Measurements from ENCODE around the gene RAET1L. TPM values are rescaled to one million over a fixed set of nuclear protein-coding genes. Genes with fewer than 3 reads are reported as not detected.

Gene RAET1L
- total RNA-seq, 1 donor from 2014 or later, result not detected

DNA sequence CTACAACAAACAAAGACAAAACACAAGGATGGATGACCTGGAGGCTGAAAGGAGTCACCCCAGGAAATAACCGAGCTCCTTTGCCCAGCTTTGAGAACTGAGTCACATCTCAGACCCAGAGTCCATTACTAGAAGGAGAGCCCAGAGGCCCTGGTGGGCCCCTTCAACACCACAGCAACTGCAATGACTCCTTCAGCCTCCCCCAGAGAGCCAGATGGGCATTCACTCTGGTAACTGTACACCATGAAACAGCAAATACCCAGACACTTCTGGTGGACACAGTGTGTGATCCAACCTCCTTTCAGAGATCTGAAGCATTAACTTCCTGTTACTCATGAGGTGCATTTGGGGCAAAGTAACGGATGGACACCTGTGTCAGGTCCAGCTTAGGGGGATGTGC, 22.6 kb downstream of the RAET1L start:
- no peak overlapping the region for H3K4me3 ChIP-seq
- TF ChIP-seq, protein P1, sequence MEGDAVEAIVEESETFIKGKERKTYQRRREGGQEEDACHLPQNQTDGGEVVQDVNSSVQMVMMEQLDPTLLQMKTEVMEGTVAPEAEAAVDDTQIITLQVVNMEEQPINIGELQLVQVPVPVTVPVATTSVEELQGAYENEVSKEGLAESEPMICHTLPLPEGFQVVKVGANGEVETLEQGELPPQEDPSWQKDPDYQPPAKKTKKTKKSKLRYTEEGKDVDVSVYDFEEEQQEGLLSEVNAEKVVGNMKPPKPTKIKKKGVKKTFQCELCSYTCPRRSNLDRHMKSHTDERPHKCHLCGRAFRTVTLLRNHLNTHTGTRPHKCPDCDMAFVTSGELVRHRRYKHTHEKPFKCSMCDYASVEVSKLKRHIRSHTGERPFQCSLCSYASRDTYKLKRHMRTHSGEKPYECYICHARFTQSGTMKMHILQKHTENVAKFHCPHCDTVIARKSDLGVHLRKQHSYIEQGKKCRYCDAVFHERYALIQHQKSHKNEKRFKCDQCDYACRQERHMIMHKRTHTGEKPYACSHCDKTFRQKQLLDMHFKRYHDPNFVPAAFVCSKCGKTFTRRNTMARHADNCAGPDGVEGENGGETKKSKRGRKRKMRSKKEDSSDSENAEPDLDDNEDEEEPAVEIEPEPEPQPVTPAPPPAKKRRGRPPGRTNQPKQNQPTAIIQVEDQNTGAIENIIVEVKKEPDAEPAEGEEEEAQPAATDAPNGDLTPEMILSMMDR (IDR thresholded peaks at IDR 0.05), result no peak
- no peak for DNase-seq
- intact Hi-C loops (cut with DNase I), result no loop called here
- H3K27ac ChIP-seq, result no peak overlapping the region
- H3K4me1 ChIP-seq, result peaks cover 3% of the 10 kb centered on the region
- peaks cover 23% of the 10 kb centered on the region for H3K27me3 ChIP-seq
- H3K9me3 ChIP-seq, result no peaks in the 10 kb centered on the region
- no peak for ATAC-seq
- H3K36me3 ChIP-seq, result no peaks in the 10 kb centered on the region

DNA sequence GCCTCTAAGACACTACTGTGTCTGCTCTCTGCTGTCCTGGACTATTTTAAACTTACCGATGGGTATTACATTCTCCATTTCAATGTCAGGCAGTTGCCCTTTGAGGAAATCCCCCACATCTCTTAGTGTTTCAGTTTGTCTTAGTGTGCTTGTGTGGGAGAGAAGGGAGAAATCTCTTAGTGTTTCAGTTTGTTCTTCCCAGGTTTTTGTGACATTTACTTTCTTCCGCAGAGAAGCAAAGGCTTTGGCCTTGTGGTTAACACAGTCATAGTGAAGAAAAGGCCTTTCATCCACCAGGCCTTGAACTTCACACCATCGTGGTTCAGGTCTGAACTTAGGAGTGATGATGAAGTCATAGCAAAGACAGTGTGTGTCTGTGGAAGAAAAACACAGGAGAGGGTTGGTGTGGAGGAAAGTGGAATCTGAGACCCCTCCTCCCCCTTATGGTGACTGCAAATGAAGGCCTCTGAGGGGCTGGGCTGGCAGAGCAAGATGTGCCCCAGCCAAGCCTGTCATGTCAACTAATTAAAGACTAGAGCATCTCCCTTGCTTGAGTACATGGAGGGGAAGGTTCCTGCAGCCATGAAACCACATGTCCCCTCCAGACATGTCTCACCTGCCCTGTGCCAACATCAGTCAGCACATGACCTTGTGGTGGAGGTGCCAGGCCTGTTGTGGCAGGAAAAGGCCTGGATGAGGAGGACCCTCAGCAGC, 23.9 kb downstream of the RAET1L start:
- no peaks in the 10 kb centered on the region for H3K36me3 ChIP-seq
- ATAC-seq, result no peak
- DNase-seq, result no peak
- peaks cover 23% of the 10 kb centered on the region for H3K27me3 ChIP-seq
- TF ChIP-seq, protein P1 (IDR thresholded peaks at IDR 0.05), result no peak
- peaks cover 3% of the 10 kb centered on the region for H3K4me1 ChIP-seq
- no peak overlapping the region for H3K27ac ChIP-seq
- intact Hi-C loops (cut with DNase I), result no loop called here
- H3K9me3 ChIP-seq, result no peaks in the 10 kb centered on the region
- no peak overlapping the region for H3K4me3 ChIP-seq

DNA sequence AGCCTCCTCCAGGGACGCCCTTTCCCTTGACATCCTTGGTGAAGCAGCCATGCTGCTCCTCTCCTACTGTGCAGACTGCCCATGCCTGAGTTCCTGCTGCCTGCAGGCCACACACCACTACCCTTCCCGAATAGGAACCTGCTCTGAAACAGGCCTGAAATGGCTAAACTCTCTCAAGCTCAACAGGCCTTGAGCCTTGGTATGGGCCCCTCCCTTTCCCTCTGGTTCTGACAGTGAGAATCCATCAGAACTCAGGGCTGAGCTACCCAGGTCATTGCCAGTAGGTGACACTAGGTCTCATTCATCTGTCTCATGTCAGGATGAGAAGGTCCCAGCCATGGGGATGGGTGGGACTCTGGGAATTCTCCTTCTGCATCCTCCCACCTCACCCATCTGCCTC, 25.7 kb downstream of the RAET1L start:
- Histone ChIP-seq H3K9me3 (no peaks in the 10 kb centered on the region), H3K4me3 (no peak overlapping the region), H3K36me3 (no peaks in the 10 kb centered on the region), H3K4me1 (peaks cover 3% of the 10 kb centered on the region), H3K27me3 (peaks cover 31% of the 10 kb centered on the region), H3K27ac (no peak overlapping the region)
- ATAC-seq, result no peak
- intact Hi-C loops (cut with DNase I), result no loop called here
- TF ChIP-seq, protein P1 (IDR thresholded peaks at IDR 0.05), result no peak
- no peak for DNase-seq

DNA sequence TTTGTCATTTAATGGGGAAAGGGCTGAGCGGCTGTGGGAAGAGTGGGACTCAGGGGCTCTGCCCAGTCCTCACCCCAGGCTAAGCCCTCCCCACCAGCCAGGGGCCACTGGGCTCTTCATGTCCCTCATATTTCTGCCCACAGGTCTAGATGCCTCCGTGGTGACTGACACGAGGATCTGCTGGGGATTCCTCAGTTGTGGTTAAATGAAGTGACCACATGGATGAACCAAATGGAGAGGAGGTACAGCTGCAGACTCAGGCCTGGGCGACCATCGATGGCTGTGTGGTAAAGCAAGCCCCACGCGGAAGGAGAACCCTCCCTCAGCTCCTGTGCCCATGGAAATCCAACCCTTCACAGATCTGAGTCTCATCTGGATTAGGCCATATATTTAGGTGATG, 29.4 kb downstream of the RAET1L start:
- ATAC-seq (no peak), DNase-seq (no peak)
- no peak overlapping the region for H3K4me3 ChIP-seq
- no peak overlapping the region for H3K27ac ChIP-seq
- no peaks in the 10 kb centered on the region for H3K9me3 ChIP-seq
- intact Hi-C loops (cut with DNase I), result no loop called here
- H3K4me1 ChIP-seq, result peaks cover 3% of the 10 kb centered on the region
- TF ChIP-seq, protein P1 (IDR thresholded peaks at IDR 0.05), result no peak
- H3K36me3 ChIP-seq, result no peaks in the 10 kb centered on the region
- H3K27me3 ChIP-seq, result peaks cover 66% of the 10 kb centered on the region

DNA sequence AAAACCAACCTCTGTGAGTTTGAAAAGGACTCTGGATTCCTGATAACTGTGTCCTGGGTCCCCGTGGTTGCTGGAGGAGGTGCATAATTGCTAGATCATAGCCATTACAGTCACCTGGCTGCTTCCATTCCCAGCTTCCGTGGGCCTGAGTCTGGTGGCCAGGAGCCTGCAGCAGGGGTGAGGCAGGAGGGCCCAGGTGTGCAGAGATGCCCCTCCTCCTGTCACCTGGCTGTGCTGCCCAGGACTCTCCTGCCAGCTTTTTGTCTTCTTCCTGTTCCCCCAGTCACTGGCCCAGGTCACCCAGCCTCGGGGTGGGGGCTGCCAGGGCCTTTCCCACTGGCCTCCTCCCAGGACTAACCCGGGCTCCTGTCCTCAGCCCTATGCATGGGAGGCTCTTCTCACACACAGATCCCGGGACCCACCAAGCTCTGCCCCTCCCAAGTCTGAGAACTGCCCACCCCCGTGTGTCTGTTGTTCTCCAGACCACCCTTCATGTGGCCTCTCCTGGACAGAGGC, 30.0 kb downstream of the RAET1L start:
- ATAC-seq (no peak), DNase-seq (no peak)
- intact Hi-C loops (cut with DNase I), result no loop called here
- Histone ChIP-seq H3K9me3 (no peaks in the 10 kb centered on the region), H3K27me3 (peaks cover 70% of the 10 kb centered on the region), H3K4me1 (peaks cover 10% of the 10 kb centered on the region), H3K27ac (no peak overlapping the region), H3K36me3 (no peaks in the 10 kb centered on the region), H3K4me3 (no peak overlapping the region)
- TF ChIP-seq, protein P1 (IDR thresholded peaks at IDR 0.05), result no peak
